Prostate gland (tissue), 2 donors: ENCODE results near the gene CMSS1.

ENCODE experiments used
- POLR2A ChIP-seq: fragments of 450-650 bp; IDR thresholded peaks from one replicate; pipeline ENCODE4 v1.6.1; 2016; ENCODE audit warnings: antibody characterized with exemption, mild to moderate bottlenecking
- POLR2AphosphoS5 ChIP-seq: sonication (generic); formaldehyde crosslinking; IDR thresholded peaks from one replicate; pipeline ENCODE4 v1.6.1; 2017; ENCODE audit warnings: antibody characterized with exemption
- TF ChIP-seq, protein P1 (sequence below), 4 experiments: fragments of 200-600 bp in 2 of 4; fragments of 450-650 bp in 2 of 4; sonication (generic) in 2 of 4; IDR thresholded peaks; 1 replicate in 3 of 4; 2 replicates in 1 of 4; pipeline ENCODE4 v1.5.1; 2016 to 2019; ENCODE audit warnings: antibody characterized with exemption in 4 of 4, mild to moderate bottlenecking in 2 of 4, moderate library complexity in 2 of 4

DNA sequence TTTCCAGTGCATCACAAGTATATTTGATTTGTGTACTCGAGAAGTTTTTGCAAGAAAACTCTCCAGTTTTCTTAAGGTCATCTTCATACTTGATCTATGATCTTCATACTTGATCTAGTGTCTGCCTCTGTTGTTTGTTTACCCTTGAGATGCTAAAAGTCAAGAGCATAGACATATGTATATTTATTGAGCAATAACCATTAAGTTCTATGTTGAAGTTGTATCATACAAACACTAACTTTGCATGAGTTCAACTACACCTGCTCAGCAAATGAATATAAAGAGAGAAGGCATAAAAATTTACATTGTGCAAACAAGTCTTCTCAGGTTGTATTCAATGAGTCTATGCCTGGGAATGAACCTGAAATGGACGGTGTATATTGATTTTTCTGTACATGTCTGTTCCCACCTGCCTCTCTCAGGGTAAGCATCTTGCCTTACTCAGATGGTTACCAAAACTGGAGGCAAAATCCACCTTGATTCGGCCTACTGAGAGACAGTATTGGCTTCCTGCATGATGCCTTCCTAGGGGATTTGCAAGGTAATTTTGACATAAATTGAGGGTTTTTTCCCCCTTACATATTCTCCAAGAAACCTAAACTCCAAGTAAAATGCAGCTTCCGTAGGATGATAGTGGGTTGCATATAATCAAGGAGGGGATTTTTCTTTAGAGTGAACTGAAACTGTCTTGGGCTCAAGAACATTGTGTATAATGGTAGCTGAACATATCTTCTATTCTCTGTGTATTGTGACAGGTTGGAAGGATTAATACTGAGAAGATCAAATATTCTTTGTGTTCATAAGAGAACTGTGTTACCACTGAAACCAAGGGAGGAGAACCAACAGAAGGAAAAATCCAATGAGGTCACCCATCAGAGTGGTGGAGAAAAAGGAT is 186.2 kb downstream of the CMSS1 start:
- TF ChIP-seq, protein P1, sequence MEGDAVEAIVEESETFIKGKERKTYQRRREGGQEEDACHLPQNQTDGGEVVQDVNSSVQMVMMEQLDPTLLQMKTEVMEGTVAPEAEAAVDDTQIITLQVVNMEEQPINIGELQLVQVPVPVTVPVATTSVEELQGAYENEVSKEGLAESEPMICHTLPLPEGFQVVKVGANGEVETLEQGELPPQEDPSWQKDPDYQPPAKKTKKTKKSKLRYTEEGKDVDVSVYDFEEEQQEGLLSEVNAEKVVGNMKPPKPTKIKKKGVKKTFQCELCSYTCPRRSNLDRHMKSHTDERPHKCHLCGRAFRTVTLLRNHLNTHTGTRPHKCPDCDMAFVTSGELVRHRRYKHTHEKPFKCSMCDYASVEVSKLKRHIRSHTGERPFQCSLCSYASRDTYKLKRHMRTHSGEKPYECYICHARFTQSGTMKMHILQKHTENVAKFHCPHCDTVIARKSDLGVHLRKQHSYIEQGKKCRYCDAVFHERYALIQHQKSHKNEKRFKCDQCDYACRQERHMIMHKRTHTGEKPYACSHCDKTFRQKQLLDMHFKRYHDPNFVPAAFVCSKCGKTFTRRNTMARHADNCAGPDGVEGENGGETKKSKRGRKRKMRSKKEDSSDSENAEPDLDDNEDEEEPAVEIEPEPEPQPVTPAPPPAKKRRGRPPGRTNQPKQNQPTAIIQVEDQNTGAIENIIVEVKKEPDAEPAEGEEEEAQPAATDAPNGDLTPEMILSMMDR (IDR thresholded peaks at IDR 0.05) = no peak
- TF ChIP-seq POLR2A = no peak
- TF ChIP-seq POLR2AphosphoS5 = no peak
